Activated T-helper 1 cell treated with anti-CD3 and anti-CD28 coated beads, Interleukin-2, amount 50 U/mL, for 16 hours (primary cell): ENCODE data around the gene CFAP299.

Source experiments
- DNase-seq, 2 donors: peaks; one replicate each; pipeline ENCODE4 v3.0.0-alpha.2; 2020; ENCODE audit warnings: low read depth in 1 of 2, low spot score in 1 of 2

The CFAP299 gene

GRCh38 chr4:81007417-81007816, 671.9 kb downstream of the CFAP299 start:
- DNase-seq = no peak
